Activated naive CD4-positive, alpha-beta T cell treated with Interleukin-2 at 50 U/mL for 16 hours (primary cell): ENCODE measurements around the gene OGFRL1.

ENCODE experiments used
- DNase-seq: peaks from one replicate; pipeline ENCODE4 v3.0.0-alpha.2; 2020

OGFRL1 gene

GRCh38 chr6:71287926-71288227, 734 bp upstream of the OGFRL1 start:
- DNase-seq: no peak

- peak; percentile 18 for DNase-seq
Observed at GRCh38 chr6:71289039-71289801, 609 bp downstream of the OGFRL1 start.

GRCh38 chr6:71289802-71290175, 1.2 kb downstream of the OGFRL1 start:
- no peak for DNase-seq

GRCh38 chr6:71290611-71291010, 2.0 kb downstream of the OGFRL1 start:
- no peak for DNase-seq

- no peak for DNase-seq
Observed at GRCh38 chr6:71292001-71292400, 3.4 kb downstream of the OGFRL1 start.

DNA sequence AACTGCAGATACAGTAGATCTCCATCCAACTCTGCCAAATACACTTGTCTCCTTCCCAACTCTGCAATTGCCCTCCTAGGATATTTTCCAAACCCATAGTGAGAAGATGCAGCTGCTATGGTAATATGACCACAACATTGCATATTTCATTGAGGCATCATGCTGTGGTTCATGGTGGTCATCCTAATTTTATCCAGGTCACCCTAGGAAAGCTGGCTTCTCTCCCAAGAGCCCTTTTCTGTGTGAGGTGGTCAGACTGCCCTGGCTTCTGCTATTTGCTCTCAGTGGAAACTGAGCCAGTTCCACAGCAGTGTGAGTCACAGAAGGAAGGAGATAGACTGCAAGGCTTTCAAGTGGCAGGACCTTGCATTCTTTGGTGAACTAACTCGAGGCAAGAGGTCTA, 5.5 kb downstream of the OGFRL1 start:
- DNase-seq: no peak

DNA sequence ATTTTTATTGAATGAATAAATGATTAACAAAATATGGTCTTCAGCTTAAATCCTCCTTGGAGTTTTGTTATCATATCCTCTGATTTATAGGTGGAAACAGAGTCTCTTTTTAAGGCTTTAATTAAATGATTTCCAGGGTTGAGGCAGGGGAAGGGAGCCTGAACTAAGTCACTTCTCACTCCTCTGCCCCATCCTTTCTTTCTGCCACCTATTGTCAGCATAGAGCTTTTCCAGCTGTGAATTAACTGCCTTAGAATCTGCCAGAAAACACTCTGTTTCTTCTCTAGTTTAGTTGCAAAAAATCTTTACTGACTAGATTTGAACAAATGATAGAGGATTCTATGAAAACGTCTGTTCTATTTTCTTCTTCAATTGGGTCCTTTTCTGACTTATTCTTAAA, 9.8 kb downstream of the OGFRL1 start:
- DNase-seq: no peak

- DNase-seq: no peak
Observed at GRCh38 chr6:71299541-71300470, 11.2 kb downstream of the OGFRL1 start.

DNA sequence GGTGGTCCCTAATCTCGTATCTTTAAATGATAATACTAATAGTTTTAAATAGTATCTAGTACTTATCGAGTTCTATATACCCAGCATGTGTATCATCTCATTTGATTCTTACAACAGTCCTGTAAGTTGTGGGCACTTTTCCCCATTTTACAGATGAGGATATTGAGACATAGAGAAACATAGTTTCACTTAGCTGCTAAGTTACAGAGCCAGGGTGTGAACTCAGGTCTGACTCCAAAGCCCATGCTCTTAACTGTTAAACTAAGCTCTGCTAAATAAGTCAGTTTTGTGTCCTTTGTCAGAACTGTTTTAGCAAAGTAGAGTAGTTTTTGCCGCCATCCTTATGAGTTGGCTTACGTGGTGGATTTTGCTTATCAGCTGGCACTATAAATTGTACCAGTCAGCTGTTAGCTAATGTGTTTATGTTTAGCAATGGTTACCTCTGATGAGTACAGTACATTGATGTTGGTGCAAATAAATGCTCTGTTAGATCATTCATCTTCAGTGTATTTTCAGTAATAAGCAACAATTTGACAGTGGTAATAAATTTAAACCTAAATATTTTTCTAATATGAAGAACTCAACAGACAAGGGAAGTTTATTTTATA, 12.1 kb downstream of the OGFRL1 start:
- no peak for DNase-seq

DNA sequence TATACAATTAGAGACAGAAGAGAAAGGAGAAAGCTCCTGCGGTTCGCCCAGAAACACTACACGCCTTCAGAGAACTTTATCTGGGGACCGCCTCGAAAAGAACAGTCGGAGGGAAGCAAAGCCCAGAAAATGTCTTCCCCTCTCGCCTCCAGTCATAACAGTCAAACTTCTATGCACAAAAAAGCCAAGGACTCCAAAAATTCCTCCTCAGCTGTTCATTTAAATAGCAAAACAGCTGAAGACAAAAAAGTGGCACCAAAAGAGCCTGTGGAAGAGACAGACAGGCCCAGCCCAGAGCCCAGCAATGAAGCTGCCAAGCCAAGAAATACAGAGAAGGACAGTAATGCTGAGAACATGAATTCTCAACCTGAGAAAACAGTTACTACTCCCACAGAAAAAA, 12.9 kb downstream of the OGFRL1 start:
- no peak for DNase-seq

GRCh38 chr6:71309656-71310055, 21.0 kb downstream of the OGFRL1 start:
- no peak for DNase-seq

GRCh38 chr6:71310261-71310660, 21.6 kb downstream of the OGFRL1 start:
- DNase-seq: no peak

DNA sequence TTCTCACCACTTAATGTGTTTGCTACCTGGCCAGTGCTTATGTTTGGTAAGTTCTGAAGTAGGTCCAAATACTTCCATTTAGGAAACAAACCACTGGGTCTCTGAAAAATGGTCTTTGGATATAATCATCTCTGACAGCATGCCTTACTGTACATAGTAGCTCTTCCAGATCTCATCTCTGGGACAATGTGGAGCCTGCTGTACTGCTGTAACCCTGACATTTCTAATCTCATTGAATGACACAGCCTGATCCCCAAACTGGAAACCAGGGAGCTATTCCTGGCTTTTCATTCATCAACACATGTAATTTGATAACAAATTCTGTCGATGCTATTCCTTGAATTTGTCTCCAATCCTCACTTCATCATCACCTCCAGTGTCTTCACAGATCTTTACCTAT, 23.5 kb downstream of the OGFRL1 start:
- DNase-seq: no peak

DNA sequence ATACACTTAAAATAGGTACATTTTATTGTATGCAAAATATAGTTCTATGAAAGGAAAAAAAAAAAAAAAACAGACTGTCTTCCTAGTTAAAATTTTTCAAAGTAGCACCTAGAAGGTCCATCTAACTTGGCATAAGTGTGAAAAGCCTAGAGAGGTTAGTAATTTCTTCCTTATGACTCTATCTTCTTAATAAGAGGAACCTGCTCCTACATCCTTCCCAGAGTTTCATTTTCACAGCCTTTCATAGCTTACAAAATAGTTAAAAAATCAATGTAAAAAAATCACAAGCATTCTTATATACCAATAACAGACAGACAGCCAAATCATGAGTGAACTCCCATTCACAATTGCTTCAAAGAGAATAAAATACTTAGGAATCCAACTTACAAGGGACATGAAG, 28.8 kb downstream of the OGFRL1 start:
- DNase-seq: no peak

- no peak for DNase-seq
Observed at GRCh38 chr6:71320041-71320440, 31.4 kb downstream of the OGFRL1 start.

DNA sequence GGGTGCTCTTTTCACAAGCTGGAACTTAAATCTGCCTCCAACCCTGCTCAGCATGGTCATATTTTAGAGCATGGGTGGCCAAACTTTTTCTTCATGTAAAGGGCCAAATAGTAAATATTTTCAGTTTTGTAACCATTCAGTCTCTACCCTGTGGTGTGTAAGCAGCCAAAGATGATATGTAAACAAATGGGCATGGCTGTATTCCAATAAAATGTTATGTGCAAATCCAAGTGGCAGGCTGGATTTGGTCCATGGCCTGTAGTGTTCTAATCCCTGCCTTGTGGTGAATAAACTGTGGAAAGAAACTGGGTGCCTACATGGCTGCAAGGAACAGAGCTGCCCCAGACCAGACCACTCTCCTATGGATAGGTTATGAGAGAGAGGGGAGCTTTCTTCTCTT, 32.7 kb downstream of the OGFRL1 start:
- DNase-seq: no peak

DNA sequence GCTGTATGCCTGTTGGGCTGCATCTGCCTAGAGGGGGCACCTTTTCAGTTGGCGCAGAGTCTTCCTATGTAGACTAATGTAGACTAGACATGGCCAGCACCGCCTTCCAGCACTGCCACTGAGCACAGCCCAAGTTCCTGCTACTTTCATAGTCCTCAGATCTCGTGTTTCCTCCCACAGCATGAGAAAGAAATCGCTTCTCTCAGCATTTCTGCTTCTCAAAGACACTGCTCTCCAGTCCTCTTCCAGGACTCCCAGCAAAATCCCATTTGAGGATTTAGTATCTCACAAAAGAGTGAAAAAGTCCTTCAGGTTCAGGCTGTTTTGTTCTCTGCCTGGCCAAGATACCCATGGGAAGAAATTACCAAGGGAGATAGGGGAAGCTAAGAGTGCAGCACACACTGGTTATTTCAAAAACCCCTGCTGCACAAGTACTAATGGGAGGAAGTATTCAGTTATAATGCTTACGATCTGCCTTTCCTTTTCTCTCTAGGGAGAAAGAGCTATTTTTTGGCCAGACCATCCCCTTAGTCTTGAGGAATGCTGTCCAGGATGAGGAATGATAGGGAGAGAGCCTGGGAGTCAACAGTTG, 35.7 kb downstream of the OGFRL1 start:
- no peak for DNase-seq

GRCh38 chr6:71326611-71327010, 38.0 kb downstream of the OGFRL1 start:
- no peak for DNase-seq

GRCh38 chr6:71330501-71330900, 41.9 kb downstream of the OGFRL1 start:
- no peak for DNase-seq

GRCh38 chr6:71332012-71332411, 43.4 kb downstream of the OGFRL1 start:
- DNase-seq: no peak

GRCh38 chr6:71333050-71333449, 44.4 kb downstream of the OGFRL1 start:
- DNase-seq: no peak

- DNase-seq: no peak
Observed at GRCh38 chr6:71333697-71334096, 45.1 kb downstream of the OGFRL1 start.

GRCh38 chr6:71334768-71335167, 46.2 kb downstream of the OGFRL1 start:
- no peak for DNase-seq

GRCh38 chr6:71335544-71335943, 46.9 kb downstream of the OGFRL1 start:
- no peak for DNase-seq
